ENCODE results near the gene PCDH15. TPM values are rescaled to one million over a fixed set of nuclear protein-coding genes. Genes with fewer than 3 reads are reported as not detected.
A peak's percentile ranks its signal among the peaks of the same experiment; 100 is the strongest.

Gene PCDH15
- total RNA-seq, 1 donor from 2014 or later = not detected

GRCh38 chr10:54797636-54798321 is 3.3 kb downstream of the PCDH15 start:
- Histone ChIP-seq H3K4me1 (ENCODE audit: insufficient read depth, low read length) (peaks cover 8% of the 10 kb centered on the region), H3K4me3 (ENCODE audit: insufficient read depth, low read depth, low read length) (peak overlapping the region; percentile 43), H4K20me1 (ENCODE audit: insufficient read depth, low read length) (no peaks in the 10 kb centered on the region), H2AFZ (ENCODE audit: low read depth, low read length) (peak overlapping the region; percentile 67), H3K36me3 (ENCODE audit: insufficient read depth, low read length) (no peaks in the 10 kb centered on the region), H3K9ac (ENCODE audit: low read length) (peak overlapping the region; percentile 29), H3K9me3 (ENCODE audit: insufficient read depth, low read depth, low read length) (no peaks in the 10 kb centered on the region), H3K4me2 (ENCODE audit: low read length) (peak overlapping the region; percentile 83), H3K27me3 (ENCODE audit: insufficient read depth, low read length) (no peaks in the 10 kb centered on the region), H3K79me2 (ENCODE audit: insufficient read depth, low read length) (no peaks in the 10 kb centered on the region), H3K27ac (ENCODE audit: low read depth, low read length) (peak overlapping the region; percentile 56)
- no peaks in the 10 kb centered on the region for H3K27me3 Mint-ChIP-seq (ENCODE audit: low read depth, unreplicated experiment)
- no peak for TF ChIP-seq EZH2 (IDR thresholded peaks at IDR 0.05; ENCODE audit: insufficient read depth, low read length)
- TF ChIP-seq CTCF (IDR thresholded peaks at IDR 0.05; ENCODE audit: insufficient read depth, low read depth, low read length) = no peak
- H3K4me1 Mint-ChIP-seq (ENCODE audit: low read depth, unreplicated experiment) = peaks cover 14% of the 10 kb centered on the region
- DNase-seq (ENCODE audit: low read depth) (peak; percentile 73), FAIRE-seq (no peak)
- H3K36me3 Mint-ChIP-seq (ENCODE audit: low read depth, unreplicated experiment) = no peaks in the 10 kb centered on the region
- H3K4me3 Mint-ChIP-seq (ENCODE audit: unreplicated experiment) = no peak overlapping the region
- no peak overlapping the region for H3K27ac Mint-ChIP-seq (ENCODE audit: unreplicated experiment)
- no peaks in the 10 kb centered on the region for H3K9me3 Mint-ChIP-seq (ENCODE audit: unreplicated experiment)

- no peak overlapping the region for H3K9ac ChIP-seq (ENCODE audit: low read length)
Measured at GRCh38 chr10:54796881-54797280, 4.2 kb downstream of the PCDH15 start.

More at GRCh38 chr10:54796881-54797280, 4.2 kb downstream of the PCDH15 start:
- no peaks in the 10 kb centered on the region for H3K36me3 Mint-ChIP-seq (ENCODE audit: low read depth, unreplicated experiment)
- H3K27ac Mint-ChIP-seq (ENCODE audit: unreplicated experiment) = no peak overlapping the region
- DNase-seq (ENCODE audit: low read depth) (no peak), FAIRE-seq (no peak)
- TF ChIP-seq EZH2 (IDR thresholded peaks at IDR 0.05; ENCODE audit: insufficient read depth, low read length) (no peak), CTCF (IDR thresholded peaks at IDR 0.05; ENCODE audit: insufficient read depth, low read depth, low read length) (no peak)
- no peaks in the 10 kb centered on the region for H3K27me3 Mint-ChIP-seq (ENCODE audit: low read depth, unreplicated experiment)
- H3K79me2 ChIP-seq (ENCODE audit: insufficient read depth, low read length) = no peaks in the 10 kb centered on the region
- peaks cover 8% of the 10 kb centered on the region for H3K4me1 ChIP-seq (ENCODE audit: insufficient read depth, low read length)
- H3K4me3 ChIP-seq (ENCODE audit: insufficient read depth, low read depth, low read length) = no peak overlapping the region
- H3K9me3 Mint-ChIP-seq (ENCODE audit: unreplicated experiment) = no peaks in the 10 kb centered on the region
- H4K20me1 ChIP-seq (ENCODE audit: insufficient read depth, low read length) = no peaks in the 10 kb centered on the region
- no peaks in the 10 kb centered on the region for H3K36me3 ChIP-seq (ENCODE audit: insufficient read depth, low read length)
- H3K9me3 ChIP-seq (ENCODE audit: insufficient read depth, low read depth, low read length) = no peaks in the 10 kb centered on the region
- no peak overlapping the region for H3K27ac ChIP-seq (ENCODE audit: low read depth, low read length)
- H3K27me3 ChIP-seq (ENCODE audit: insufficient read depth, low read length) = no peaks in the 10 kb centered on the region
- H3K4me3 Mint-ChIP-seq (ENCODE audit: unreplicated experiment) = no peak overlapping the region
- peak overlapping the region; percentile 9 for H2AFZ ChIP-seq (ENCODE audit: low read depth, low read length)
- peaks cover 14% of the 10 kb centered on the region for H3K4me1 Mint-ChIP-seq (ENCODE audit: low read depth, unreplicated experiment)
- H3K4me2 ChIP-seq (ENCODE audit: low read length) = no peak overlapping the region
